Measurements from ENCODE around the gene MB. TPM values are rescaled to one million over a fixed set of nuclear protein-coding genes. Genes with fewer than 3 reads are reported as not detected.
"Not testable (repeated sequence)": the region's sequence is repeated elsewhere in the genome, so short reads cannot be mapped to it uniquely, and the experiment has no call there.

MB gene
- total RNA-seq (ENCODE audit: low replicate concordance): 0.53 TPM in 1 of 2 replicates, not detected in the other

- TF ChIP-seq EZH2 (IDR thresholded peaks at IDR 0.05) (no peak), EZH2phosphoT487 (IDR thresholded peaks at IDR 0.05) (no peak)
- Mint-ChIP-seq H3K9me3 (no peaks in the 10 kb centered on the region), H3K36me3 (no peaks in the 10 kb centered on the region), H3K4me1 (peaks cover 15% of the 10 kb centered on the region), H3K27ac (no peak within 1 kb of the TSS), H3K4me3 (no peak within 1 kb of the TSS), H3K27me3 (ENCODE audit: insufficient read depth, low read depth) (peaks cover 5% of the 10 kb centered on the region)
- peaks cover 20% of the 10 kb centered on the region for H3K4me1 ChIP-seq
- no peak within 1 kb of the TSS for H2AFZ ChIP-seq (replicated peaks)
- no peaks in the 10 kb centered on the region for H3K9me3 ChIP-seq (ENCODE audit: low read depth)
- no peak within 1 kb of the TSS for H3K27ac ChIP-seq
- no peak within 1 kb of the TSS for H3K4me2 ChIP-seq
- no peaks in the 10 kb centered on the region for H3K36me3 ChIP-seq
- peaks cover 7% of the 10 kb centered on the region for H3F3A ChIP-seq (ENCODE audit: low read depth)
- no peaks in the 10 kb centered on the region for H3K27me3 ChIP-seq
- no peak within 1 kb of the TSS for H3K9ac ChIP-seq
- no peak for DNase-seq (ENCODE audit: low spot score)
- no peaks in the 10 kb centered on the region for H3K79me2 ChIP-seq (ENCODE audit: low read depth)
- no peak within 1 kb of the TSS for H3K4me3 ChIP-seq
- H4K20me1 ChIP-seq (ENCODE audit: low read depth): no peaks in the 10 kb centered on the region
These were observed at the start of gene MB for GRCh38 chr22:35617137-35617755. Gene MB (minus strand): TSS chr22:35617329. CDS start chr22:35617257, 72 bp downstream.

- not testable (repeated sequence) for H3K79me2 ChIP-seq (ENCODE audit: low read depth); H3K4me1 ChIP-seq; H3K27me3 ChIP-seq; H3K4me2 ChIP-seq; H3K4me3 Mint-ChIP-seq; H3K27ac Mint-ChIP-seq; H3K36me3 ChIP-seq; H3F3A ChIP-seq (ENCODE audit: low read depth); H3K4me3 ChIP-seq; H3K9ac ChIP-seq; H4K20me1 ChIP-seq (ENCODE audit: low read depth); H3K4me1 Mint-ChIP-seq; H2AFZ ChIP-seq (replicated peaks); H3K36me3 Mint-ChIP-seq; H3K27ac ChIP-seq; H3K27me3 Mint-ChIP-seq (ENCODE audit: insufficient read depth, low read depth); DNase-seq (ENCODE audit: low spot score)
- peaks cover 24% of the 10 kb centered on the region for H3K9me3 Mint-ChIP-seq
- peaks cover 32% of the 10 kb centered on the region for H3K9me3 ChIP-seq (ENCODE audit: low read depth)
These were observed 49.6 kb upstream of the MB start for GRCh38 chr22:35666699-35667098.

GRCh38 chr22:35664955-35665587 lies 47.9 kb upstream of the MB start:
- Histone ChIP-seq H3K9me3 (ENCODE audit: low read depth) (peaks cover 32% of the 10 kb centered on the region), H3K4me2 (no peak overlapping the region), H3K79me2 (ENCODE audit: low read depth) (no peaks in the 10 kb centered on the region), H2AFZ (replicated peaks) (no peak overlapping the region), H3K9ac (no peak overlapping the region), H3K4me1 (no peaks in the 10 kb centered on the region), H3K36me3 (no peaks in the 10 kb centered on the region), H3K27ac (no peak overlapping the region), H3K27me3 (no peaks in the 10 kb centered on the region), H4K20me1 (ENCODE audit: low read depth) (no peaks in the 10 kb centered on the region), H3K4me3 (no peak overlapping the region), H3F3A (ENCODE audit: low read depth) (no peaks in the 10 kb centered on the region)
- H3K4me1 Mint-ChIP-seq: no peaks in the 10 kb centered on the region
- no peaks in the 10 kb centered on the region for H3K36me3 Mint-ChIP-seq
- H3K4me3 Mint-ChIP-seq: no peak overlapping the region
- TF ChIP-seq CTCF (IDR thresholded peaks at IDR 0.05): no peak
- no peak for TF ChIP-seq EZH2phosphoT487 (IDR thresholded peaks at IDR 0.05)
- no peak for TF ChIP-seq EZH2 (IDR thresholded peaks at IDR 0.05)
- H3K9me3 Mint-ChIP-seq: peaks cover 20% of the 10 kb centered on the region
- H3K27me3 Mint-ChIP-seq (ENCODE audit: insufficient read depth, low read depth): no peaks in the 10 kb centered on the region
- no peak for DNase-seq (ENCODE audit: low spot score)
- no peak overlapping the region for H3K27ac Mint-ChIP-seq

- H3K9me3 ChIP-seq (ENCODE audit: low read depth): peaks cover 32% of the 10 kb centered on the region
- H3K4me3 ChIP-seq: no peak overlapping the region
These were observed 46.2 kb upstream of the MB start for GRCh38 chr22:35663371-35663770.

More at GRCh38 chr22:35663371-35663770, 46.2 kb upstream of the MB start:
- H3K36me3 ChIP-seq: no peaks in the 10 kb centered on the region
- no peak overlapping the region for H3K27ac ChIP-seq
- TF ChIP-seq EZH2phosphoT487 (IDR thresholded peaks at IDR 0.05) (no peak), CTCF (IDR thresholded peaks at IDR 0.05) (no peak), EZH2 (IDR thresholded peaks at IDR 0.05) (no peak)
- no peak overlapping the region for H2AFZ ChIP-seq (replicated peaks)
- no peaks in the 10 kb centered on the region for H3K27me3 ChIP-seq
- Mint-ChIP-seq H3K27me3 (ENCODE audit: insufficient read depth, low read depth) (peaks cover 4% of the 10 kb centered on the region), H3K4me1 (no peaks in the 10 kb centered on the region), H3K27ac (no peak overlapping the region), H3K36me3 (no peaks in the 10 kb centered on the region), H3K9me3 (peaks cover 22% of the 10 kb centered on the region), H3K4me3 (no peak overlapping the region)
- no peaks in the 10 kb centered on the region for H3F3A ChIP-seq (ENCODE audit: low read depth)
- no peak for DNase-seq (ENCODE audit: low spot score)
- H3K4me2 ChIP-seq: no peak overlapping the region
- H4K20me1 ChIP-seq (ENCODE audit: low read depth): no peaks in the 10 kb centered on the region
- H3K4me1 ChIP-seq: no peaks in the 10 kb centered on the region
- no peak overlapping the region for H3K9ac ChIP-seq
- H3K79me2 ChIP-seq (ENCODE audit: low read depth): no peaks in the 10 kb centered on the region
